NCI-H187 treated with DMSO at 0.1 percent for 48 hours (cell line): ENCODE data around the gene NKD2.
"Not testable (repeated sequence)": the region's sequence is repeated elsewhere in the genome, so short reads cannot be mapped to it uniquely, and the experiment has no call there.

ENCODE experiments used
- DNase-seq: peaks from one replicate; lab custom pipeline; 2025; lab: John Stamatoyannopoulos, UW

NKD2 gene, protein sequence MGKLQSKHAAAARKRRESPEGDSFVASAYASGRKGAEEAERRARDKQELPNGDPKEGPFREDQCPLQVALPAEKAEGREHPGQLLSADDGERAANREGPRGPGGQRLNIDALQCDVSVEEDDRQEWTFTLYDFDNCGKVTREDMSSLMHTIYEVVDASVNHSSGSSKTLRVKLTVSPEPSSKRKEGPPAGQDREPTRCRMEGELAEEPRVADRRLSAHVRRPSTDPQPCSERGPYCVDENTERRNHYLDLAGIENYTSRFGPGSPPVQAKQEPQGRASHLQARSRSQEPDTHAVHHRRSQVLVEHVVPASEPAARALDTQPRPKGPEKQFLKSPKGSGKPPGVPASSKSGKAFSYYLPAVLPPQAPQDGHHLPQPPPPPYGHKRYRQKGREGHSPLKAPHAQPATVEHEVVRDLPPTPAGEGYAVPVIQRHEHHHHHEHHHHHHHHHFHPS

DNA sequence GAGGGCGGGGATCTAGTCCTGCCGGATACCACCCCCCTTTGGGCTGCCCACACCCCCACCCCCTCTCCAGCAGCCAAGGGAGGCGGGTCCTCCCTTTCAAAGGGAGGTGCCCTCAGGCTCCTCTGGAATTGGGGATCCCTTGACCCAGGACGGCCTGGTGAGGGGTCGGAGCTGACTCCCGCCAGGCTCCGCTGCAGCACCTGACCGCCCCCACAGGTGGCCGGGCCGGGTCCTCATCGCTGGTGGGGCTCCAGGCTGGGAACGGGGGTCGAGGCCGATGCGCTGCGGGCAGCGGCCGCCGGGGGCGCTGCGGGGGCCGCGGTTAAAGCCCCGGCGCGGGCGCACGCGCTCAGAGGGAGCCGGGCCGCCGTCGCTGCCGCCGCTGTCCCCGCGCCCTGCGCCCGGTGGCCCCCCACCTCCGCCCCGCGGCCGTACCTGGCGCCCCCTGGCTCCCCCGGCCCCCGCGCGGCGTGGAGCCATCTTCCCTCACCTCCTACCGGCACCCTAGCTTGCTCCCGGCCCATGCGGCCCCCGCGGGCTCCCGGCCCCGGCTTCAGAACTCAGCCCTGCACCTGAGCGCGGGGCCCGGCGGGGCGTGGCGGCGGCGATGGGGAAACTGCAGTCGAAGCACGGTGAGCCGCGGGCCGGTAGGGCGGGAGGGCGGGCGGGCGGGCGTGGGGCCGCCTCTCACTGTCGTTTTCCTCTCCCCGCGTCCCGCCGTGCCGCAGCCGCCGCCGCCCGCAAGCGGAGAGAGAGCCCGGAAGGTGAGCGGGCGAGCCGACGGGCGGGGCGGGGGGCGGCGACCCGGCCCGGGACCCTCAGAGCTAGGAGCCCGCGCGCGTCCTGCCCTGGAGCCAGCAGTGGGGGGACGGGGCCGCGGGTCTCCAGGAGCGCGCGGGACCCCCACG lies at the start of gene NKD2:
NKD2 (plus strand) TSS at position 352 of the 908 bp plus-strand sequence; CDS start at position 608, 256 bp downstream.
- no peak for DNase-seq

DNA sequence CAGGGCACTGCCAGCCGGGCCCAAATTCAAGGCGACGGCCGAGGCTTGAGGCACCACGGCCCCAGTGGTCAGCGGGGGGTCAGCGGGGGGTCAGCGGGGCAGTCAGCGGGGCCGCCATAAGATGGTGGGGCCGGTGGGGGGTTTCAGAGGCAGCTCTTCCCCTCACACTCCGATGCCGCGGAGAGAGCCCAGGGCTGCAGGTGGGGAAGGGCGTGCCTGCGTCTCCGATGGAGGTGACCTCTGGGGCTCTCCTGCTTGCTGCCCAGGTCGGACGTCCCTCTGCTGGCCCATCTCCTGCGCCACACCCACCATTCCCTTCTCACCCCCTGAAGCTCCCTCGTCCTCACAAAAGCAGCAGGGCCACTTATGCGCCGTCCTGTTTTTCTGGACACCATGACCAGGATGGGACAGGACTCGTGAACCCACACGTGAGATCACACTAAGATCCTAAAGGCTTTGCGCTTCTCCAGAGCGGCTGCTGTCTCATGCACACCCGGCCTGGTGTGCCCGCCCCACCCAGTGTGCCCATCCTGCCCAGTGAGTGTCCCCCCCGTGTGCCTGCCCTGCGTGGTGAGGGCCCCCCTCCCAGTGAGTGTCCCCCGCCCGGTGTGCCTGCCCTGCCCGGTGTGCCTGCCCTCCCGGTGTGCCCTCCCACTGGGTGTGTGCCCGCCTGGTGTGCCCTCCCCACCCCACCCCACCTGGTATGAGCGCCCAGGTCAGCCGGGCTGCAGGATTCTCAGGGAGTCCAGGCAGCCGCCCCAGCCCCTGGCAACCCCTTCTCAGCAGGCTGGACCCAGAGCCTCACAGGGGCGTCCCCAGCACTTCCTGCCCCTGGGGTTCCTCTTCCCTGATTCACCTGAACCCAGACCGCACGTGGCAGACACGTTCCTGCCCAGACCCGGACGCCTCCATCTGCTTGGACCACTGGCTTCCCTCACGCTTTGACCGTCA lies 48.7 kb upstream of the NKD2 start:
- no peak for DNase-seq

DNA sequence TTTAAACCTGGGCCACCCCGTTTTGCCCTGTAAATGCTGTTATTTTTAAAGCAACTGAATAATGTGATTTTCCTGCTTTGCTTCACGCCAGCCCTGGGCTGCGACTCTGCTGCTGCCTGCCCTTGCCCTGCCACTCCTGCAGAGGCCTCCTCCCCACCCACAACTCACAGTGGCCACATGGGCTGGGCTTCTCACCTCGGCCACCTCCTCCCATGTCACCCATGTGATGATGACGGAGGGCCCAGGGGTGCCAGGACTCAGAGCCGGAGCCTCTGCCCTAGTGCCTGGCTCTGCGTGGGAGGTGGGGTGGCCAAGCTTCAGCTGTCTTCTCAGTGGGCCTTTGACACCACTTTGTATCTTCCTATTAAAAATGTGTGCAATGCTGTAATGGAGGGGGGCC lies 48.1 kb upstream of the NKD2 start:
- DNase-seq: no peak

DNA sequence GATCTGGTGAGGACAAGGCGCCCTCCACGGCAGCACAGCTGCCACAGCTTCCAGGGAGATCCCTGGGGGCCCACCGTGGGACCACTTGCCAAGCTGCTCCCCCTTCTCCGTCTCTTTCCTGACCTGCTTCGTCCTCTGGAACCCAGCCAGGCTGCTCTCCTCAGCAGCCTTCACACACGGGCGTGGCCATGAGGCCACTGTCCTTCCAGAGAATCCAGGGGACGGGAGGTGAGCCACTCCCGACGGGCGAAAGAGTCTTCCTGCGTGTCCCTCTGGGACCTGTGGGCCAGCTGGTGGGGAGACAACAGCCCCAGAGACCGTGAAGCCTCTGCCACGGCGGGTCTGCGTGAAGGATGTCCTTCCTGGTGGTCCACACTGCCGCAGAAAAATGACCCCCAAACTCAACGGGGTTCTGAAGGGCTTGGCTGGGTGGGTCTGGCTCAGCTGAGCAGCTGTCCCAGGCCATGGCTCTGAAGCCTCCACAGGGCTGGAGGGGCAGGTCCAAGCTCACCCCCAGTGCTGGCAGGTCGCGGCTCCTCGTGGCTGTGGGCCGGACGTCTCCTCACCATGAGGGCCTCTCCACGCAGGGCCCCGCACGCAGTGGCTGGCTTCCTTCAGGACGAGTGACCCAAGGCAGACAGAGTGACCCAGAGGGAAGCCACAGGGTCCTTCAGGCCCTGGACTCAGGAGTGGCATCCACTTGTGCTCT lies 47.4 kb upstream of the NKD2 start:
- no peak for DNase-seq

DNA sequence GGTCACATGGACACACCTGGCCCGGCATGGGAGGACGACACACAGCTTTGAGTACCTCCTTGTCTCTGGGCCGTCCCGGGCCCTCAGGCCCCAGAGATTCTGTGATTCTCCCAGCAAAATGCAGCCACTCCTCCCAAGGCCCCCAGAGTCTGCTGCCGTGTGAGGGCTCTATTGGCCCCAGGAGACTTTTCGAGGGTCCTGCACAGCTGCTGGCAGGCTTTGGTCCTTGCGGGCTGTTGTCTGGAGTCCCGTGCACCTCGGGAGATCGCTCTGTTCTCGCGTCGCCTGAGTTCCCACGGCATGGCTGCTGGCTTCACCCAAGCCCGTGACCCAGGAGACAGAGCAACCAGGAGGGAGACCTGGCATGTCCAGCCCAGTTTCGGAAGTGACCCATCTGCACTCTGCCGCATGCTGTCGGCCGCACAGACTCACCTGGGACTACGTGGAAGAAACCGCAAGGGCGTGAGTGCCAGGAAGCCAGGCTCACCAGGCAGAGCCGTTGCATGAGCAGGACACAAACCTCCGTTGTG lies 46.8 kb upstream of the NKD2 start:
- no peak for DNase-seq

DNA sequence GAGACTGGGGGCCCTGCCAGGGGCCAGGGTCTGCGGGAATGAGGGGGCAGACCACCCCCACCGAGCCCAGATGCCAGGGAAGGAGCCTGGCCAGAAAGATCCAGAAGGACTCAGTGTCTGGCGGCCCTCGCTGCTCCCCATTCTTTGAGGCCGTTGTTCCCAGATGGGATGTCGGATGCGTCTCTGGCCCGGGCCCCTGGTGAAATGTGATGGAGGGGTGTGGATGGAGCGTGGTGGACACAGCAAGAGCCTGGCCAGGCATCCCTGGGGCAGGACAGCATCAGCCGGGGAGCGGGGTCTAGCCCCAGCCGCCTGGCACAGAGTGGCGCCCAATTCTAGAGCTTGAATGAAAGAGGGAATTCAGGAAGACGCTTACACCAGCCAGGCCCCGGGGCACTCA lies 46.2 kb upstream of the NKD2 start:
- DNase-seq: no peak

DNA sequence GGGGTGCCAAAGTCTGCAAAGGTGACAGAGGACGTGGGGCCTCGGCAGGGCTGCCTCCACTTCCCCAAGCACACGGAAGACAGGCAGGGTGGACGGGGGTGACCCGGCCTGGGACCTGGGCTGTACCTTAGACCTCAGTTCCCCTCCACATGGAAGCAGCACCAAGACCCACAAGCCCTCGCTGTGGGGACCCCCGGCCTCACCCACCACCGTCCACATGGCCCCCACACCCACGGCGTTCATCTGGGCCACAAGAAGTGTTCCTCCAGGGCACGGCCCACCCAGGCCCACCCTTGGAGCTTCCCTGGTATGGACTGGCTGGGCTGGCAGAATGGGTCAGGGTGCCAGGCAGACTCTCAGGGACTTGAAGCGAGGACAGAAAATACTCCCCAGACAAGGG lies 45.8 kb upstream of the NKD2 start:
- DNase-seq: no peak

DNA sequence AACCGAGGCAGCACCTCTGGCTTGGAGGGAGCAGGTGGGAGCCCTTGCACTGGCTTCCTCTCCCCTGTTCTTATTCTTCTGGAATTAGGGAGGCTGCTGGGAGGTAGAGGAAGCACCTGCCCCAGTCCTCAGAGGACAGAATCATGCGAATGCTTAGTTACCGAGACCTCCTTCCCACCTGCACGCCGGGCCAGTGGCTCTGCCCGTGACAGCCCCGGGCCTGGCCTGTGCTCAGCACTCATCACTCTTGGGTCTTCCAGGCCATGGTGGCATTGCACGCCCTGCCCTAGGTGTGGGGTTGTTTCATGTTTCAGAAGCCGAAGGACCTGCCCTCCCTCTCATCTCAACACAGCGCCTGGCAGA lies 45.3 kb upstream of the NKD2 start:
- DNase-seq: no peak

DNA sequence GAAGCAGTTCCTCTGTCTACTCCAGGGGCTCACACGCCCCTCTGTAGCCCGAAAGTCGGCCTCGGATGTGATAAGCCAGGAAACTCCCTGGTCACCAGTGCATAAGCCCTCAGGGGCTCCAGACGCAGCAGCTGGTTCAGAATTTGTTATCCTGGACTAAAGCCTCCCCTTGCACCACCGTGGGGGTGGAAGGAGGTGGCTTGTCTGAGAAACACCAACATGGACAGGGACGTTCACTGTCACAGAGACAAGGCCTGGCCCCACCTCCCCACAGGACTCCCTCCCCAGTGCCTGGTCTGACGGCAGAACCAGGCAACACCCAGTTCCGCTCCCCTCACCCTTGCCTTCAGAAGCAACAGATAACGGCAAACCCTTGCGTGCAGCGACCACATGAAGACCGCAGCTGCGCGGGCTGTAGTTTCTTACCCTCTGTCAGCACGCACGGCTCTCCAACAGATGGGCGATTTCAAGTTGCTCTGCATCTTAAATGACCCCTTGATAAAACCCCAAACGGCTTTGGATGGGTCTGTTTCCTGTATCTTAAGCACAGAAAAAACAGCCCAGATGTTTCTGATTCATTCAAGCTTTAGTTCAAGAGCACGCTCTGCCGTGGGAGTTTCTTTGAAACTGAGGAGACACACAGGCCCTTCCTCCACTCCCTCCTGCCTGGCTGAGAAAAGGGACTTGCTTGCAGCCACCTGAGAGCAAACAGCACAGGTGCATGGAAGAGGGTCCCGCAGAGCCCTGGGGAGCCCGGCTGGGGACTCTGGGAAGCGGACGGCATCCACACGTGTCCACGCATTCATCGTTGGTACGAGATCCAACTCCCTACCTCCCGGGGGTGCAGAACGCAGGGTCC lies 44.7 kb upstream of the NKD2 start:
- DNase-seq: no peak

DNA sequence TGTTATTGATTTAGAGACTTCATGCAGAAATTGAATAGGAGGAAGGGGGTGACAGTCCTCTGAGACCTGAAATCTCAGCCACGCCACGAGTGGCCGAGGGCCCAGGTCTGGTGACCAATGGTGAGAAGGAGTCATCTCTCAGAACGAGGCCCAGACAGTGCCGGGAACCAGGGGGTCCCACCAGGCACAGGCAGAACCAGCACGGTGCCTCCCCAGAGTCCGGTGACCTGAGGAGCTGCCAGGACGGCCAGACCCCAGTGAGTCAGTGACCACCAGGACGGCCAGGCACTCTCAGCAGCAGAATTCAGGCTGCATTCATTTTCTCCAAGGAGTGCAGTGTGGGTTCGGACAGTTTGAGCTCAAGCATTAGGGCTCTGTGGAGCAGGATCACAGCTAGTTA lies 43.8 kb upstream of the NKD2 start:
- DNase-seq: no peak

DNA sequence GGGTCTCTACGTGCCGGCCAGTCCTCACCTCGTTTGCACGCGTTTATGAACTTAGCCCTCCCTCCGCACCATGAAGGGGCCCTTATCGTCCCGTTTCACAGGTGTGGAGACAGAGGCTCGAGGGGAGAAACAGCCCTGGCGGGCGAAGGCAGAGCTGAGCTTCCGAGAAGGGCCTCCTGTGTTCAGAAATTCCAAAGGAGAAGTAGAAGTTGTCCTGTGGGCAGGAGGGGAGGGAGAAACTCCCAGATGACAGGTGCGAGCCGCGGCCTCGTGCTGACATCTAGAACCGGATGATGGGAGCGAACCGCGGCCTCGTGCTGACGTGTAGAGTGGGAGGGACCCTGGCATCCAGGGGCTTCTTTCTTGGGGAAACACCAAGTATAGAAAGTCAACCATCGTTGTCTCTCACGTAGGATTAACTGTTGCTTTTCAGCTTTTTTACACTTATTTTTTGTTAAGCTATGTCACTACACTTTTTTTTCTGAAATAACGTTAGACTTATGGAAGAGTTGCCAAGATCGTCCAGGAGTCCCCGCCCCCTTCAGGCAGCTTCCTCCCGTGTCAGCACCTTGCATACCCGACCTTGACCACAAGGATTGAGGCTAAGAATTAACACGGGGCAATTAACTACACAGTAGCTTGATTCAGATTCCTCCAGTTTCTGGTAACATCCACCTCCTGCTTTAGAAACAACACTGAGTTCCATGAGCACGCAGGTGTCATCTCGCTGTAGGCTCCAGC lies 42.8 kb upstream of the NKD2 start:
- no peak for DNase-seq

DNA sequence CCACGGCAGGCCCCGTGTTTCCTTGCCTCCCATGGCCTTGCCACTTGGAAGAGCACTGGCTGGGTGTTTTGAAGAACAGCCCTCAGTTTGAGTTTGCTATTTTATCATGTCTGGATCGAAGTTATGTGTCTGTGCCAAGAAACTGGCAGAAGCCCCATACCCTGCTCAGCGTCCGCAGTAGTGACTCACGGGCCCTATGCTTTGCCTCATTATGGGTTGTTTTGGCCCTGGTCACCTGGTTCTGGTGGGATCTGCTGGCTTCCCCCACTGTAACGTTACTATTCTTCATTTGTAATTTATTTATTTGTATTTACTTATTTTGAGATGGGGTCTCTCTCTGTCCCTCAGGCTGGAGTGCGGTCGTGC lies 42.3 kb upstream of the NKD2 start:
- DNase-seq: no peak

DNA sequence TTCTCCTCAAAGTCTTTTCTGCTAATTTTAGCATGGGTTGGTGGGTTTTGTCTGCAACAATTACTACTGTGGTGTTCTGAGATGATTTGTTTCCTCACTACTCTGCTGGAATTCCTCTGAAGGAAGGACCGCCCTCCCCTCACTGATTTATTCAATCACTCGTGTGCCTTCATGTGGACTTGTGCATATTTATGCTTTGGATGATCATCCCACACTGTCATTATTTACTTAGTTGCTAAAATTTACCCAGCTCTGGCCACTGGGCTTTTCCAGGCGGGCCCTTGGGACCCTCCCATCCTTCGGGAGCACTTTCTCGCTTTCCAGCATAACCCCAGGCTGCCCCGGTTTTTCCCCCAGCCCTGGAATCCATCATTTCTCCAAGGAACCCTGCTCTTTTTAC lies 41.7 kb upstream of the NKD2 start:
- no peak for DNase-seq

DNA sequence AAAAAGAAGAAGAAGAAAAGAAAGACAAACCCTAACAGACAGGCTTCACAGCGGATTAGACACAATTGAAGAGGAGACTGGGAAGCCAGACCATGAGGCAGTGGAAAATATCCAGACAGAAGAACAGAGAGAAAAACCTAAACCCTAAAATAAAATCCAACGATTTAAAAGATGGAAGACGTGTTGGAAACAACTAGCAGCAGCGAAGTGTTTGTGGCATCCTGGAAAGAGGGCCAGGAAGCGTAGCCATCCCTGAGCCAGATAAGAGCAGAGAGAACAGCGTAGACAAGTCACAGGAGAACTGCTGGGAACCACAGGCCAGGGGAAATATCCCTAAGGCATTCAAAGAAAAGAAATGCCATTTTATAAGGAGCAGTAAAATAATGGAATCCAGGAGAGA lies 39.7 kb upstream of the NKD2 start:
- DNase-seq: no peak

DNA sequence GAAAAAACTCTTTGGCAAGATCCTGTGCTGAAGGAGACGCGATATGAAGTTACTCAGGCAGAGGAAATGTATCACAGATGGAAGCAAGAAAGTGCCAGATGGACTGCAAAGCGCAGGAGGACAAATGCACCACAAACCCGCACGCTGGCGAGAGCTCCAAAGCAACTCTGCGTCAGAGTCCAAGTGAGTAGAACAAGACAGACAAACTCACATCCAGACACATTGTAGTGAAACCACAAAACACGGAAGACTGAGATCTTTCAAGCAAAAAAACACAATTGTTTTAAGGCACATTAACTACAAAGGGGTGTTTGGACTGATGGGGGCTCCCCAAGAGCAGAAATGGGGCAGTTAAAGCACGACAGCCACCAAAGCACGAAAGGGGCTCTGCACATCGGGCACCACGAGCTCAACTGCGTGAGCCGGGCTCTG lies 39.2 kb upstream of the NKD2 start:
- no peak for DNase-seq

DNA sequence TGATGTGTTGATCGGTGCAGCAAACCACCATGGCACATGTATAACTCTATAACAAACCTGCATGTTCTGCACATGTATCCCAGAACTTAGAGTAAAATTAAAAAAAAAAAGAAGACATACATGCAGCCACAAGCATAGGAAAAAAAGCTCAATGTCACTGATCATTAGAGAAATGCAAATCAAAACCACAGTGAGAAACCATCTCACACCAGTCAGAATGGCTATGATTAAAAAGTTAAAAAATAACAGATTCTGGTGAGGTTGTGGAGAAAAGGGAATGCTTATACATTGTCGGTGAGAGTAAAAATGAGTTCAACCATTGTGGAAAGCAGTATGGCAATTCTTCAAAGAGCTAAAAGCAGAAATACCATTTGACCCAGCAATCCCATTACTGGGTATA lies 36.0 kb upstream of the NKD2 start:
- not testable (repeated sequence) for DNase-seq

DNA sequence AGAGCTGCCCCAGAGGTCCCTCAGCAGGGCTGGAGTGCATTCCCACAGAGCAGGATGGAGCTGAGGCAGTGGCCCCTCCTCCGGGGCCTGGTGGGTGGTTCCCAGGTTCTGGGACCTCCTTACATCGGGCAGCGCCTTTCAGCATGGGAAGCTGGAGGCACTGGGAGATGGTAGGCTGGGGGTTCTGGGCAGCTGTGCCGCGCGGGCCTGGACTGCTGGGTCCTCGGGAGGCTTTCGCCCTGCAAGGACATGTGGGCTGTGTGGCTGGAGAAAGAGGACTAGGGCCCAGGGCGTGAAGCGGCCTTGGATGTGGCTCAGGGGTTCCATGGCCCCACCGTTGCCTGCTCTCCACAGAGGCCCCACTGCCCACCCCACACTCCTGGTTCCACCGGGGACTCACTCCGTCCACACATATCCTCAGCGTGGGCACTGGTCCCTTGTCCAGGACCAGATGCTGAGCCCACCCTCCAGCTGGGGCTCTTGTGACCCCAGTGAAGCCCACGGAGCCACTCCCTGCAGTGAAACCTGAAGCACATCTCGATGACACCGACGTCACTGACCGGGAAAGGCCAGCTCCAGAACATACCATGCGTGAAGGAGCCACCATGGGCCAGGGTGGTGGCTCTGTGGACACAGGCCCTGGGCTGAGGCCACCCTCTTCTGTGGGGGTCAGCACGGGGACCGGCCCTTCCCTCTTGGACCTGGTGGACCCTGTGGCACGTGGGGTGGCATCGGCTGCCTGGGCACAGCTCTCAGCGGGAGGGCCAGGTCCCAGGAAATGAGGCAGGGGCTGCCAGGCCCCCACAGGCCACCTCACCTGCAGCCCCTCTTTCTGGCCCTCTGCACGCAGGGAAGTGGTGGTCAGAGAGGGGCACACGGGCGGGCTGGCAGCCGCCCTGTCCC lies 31.5 kb upstream of the NKD2 start:
- no peak for DNase-seq

DNA sequence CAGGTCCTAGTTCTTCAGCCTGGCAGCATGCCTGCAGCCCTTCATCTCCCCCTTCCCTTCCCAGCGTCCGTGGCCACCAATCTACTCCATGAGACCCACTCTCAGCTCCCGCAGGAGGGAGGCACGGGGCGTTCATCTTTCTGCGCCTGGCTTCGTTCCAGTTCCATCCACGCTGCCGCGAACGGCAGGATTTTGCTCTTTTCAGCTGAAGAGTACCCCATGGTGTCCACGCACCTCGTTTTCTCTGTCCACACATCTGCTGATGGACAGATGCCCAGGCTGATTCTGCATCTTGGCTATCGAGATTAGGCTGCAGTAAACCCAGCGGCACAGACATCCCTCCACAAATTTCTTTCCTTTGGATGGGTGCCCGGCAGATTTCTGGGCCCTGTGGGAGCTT lies 30.5 kb upstream of the NKD2 start:
- DNase-seq: no peak
